A673 (cell line): ENCODE measurements around the gene FBXO17.

Source experiments
- CTCF ChIP-seq: fragments of 300-800, 200-600 bp; sonication (generic); conservative IDR thresholded peaks from 2 replicates; pipeline ENCODE4 v1.5.1; 2017; ENCODE audit warnings: low read depth, mild to moderate bottlenecking, antibody characterized with exemption, low read length, moderate library complexity, mixed read lengths
- EZH2 ChIP-seq: fragments of 200-600 bp; sonication (generic); IDR thresholded peaks from 2 replicates; pipeline ENCODE4 v1.6.1; 2017; ENCODE audit warnings: borderline replicate concordance, low read depth, mild to moderate bottlenecking, mixed read lengths, antibody characterized with exemption, low read length; ENCODE audit not compliant: poor library complexity, severe bottlenecking

- no peak for TF ChIP-seq CTCF
- TF ChIP-seq EZH2: no peak
Observed at GRCh38 chr19:38893341-38893771, 82.2 kb downstream of the FBXO17 start.
